Measurements from ENCODE around the gene CMPK2.
"Not testable (repeated sequence)": the region's sequence is repeated elsewhere in the genome, so short reads cannot be mapped to it uniquely, and the experiment has no call there.

DNA sequence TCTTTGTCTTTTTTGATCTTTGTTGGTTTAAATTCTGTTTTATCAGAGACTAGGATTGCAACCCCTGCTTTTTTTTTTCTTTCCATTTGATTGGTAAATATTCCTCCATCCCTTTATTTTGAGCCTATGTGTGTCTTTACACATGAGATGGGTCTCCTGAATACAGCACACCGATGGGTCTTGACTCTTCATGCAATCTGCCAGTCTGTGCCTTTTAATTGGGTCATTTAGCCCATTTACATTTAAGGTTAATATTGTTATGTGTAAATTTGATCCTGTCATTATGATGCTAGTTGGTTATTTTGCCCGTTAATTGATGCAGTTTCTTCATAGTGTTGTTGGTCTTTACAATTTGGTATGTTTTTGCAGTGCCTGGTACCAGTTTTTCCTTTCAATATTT lies 36.9 kb upstream of the CMPK2 start:
- TF ChIP-seq CTCF, POLR2A (IDR thresholded peaks at IDR 0.05): not testable (repeated sequence)

All from uterus (tissue), 2 donors.